HG03159 (cell line): ENCODE measurements around the gene BCL2A1.
"Not testable (repeated sequence)": the region's sequence is repeated elsewhere in the genome, so short reads cannot be mapped to it uniquely, and the experiment has no call there.

Experiments
- ATAC-seq: cut with Tn5 transposase; IDR thresholded peaks from one replicate; pipeline ENCODE4 v1.9.1; 2021; ENCODE audit warnings: mild to moderate bottlenecking, moderate library complexity; ENCODE audit not compliant: unreplicated experiment

The BCL2A1 gene

GRCh38 chr15:79970624-79971434 is at the start of gene BCL2A1:
BCL2A1 (minus strand) TSS chr15:79971196; CDS start chr15:79971119, 77 bp downstream.
- ATAC-seq, result peak; percentile 75

DNA sequence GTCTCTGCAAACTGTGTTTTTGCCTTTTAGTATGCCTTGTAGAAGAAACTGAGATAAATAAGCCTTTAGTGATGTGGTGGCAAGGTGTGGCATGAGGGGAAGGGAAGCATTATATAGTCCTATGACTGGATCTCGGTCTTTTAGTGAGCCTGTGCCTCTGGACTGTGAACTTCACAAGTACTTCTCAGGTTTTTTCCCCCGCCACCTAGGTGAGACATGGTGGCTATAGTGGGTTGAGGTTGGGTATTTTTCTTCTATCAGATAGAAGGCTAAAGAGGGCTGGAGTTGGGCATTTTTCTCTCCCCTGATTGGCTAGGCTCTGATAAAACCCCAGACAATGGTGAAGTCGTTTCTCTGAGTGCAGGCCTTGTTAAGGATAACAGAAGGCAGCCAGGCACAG is 49.7 kb upstream of the BCL2A1 start:
- no peak for ATAC-seq

DNA sequence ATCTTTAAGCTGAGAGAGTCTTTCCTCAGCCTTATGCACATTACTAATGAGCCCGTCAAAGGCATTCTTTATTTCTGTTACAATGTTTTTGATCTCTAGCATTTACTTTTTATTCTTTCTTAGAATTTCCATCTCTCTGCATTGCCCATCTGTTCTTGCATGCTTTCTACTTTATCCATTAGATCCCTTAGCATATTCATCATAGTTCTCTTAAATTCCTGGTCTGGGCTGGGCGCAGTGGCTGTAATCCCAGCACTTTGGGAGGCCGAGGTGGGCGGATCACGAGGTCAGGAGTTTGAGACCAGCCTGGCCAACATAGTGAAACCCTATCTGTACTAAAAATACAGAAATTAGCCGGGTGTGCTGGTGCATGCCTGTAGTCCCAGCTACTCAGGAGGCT is 49.2 kb upstream of the BCL2A1 start:
- not testable (repeated sequence) for ATAC-seq

GRCh38 chr15:80019168-80019745 is 48.3 kb upstream of the BCL2A1 start:
- no peak for ATAC-seq

- ATAC-seq, result not testable (repeated sequence)
These were observed 46.1 kb upstream of the BCL2A1 start for GRCh38 chr15:80017139-80017538.

GRCh38 chr15:80016506-80016905 is 45.5 kb upstream of the BCL2A1 start:
- ATAC-seq, result not testable (repeated sequence)

- no peak for ATAC-seq
These were observed 44.2 kb upstream of the BCL2A1 start for GRCh38 chr15:80015156-80015555.

DNA sequence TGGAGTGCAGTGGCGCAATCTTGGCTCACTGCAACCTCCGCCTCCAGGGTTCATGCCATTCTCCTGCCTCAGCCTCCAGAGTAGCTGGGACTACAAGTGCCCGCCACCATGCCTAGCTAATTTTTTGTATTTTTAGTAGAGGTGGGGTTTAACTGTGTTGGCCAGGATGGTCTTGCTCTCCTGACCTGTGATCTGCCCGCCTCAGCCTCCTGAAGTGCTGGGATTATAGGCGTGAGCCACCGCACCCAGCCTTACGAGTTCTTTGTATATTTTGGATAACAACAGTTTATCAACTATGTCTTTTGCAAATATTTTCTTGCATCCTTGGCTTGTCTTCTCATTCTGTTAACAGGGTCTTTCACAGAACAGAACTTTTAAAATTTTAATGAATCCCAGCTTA is 43.2 kb upstream of the BCL2A1 start:
- ATAC-seq, result not testable (repeated sequence)

GRCh38 chr15:80012060-80012726 is 41.2 kb upstream of the BCL2A1 start:
- no peak for ATAC-seq

DNA sequence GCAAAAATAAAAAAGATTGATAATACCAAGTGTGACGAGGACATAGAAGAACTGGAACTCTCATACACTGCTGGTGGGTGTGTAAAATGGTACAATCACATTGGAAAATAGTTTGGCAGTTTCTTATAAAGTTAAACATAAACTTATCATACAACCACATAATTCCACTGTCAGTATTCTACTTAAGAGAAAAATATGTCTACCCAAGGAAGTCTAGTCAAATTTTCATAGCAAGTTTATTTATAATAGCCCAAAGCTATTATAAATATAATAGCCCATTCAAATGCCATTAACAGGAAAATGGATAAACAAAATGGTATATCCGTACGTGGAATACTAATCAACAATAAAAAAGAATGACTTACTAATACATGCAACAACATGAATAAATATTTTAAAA is 40.6 kb upstream of the BCL2A1 start:
- ATAC-seq, result no peak

DNA sequence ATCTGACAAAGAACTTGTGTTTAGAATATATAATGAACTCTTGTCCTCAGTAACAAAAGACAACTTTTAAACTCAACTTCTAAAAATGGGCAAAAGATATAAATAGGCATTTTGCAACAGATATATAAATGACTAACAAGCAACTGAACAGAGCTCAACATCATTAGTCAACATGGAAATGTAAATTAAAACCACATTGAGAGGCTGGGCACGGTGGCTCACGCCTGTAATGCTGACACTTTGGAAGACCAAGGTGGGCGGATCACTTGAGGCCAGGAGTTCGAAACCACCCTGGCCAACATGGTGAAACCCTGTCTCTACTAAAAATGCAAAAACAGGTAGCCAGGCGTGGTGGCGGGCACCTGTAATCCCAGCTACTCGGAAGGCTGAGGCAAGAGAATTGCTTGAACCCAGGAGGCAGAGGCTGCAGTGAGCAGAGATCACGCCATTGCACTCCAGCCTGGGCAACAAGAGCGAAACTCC is 40.1 kb upstream of the BCL2A1 start:
- ATAC-seq, result peak; percentile 44

DNA sequence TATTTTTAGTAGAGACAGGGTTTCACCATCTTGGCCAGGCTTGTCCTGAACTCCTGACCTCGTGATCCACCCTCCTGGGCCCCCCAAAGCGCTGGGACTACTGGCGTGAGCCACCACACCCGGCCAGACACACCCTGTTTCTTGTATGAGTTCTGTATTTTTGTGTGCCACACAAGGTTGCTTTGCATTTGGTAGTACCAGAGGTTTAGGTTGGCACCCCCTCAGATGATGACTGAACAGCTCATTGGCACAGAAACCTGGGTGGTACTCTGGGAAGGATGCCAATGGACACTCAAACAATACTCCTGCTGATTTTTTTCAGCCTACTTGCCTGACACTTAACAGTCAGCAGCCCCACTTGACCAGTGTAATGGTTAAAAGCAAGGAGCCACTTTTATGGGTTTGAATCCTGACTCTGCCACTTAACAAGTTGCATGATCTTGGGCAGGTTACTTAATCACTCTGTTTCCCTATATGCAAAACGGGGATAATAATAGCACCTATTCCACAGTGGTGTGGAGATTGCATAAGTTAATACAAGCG is 39.2 kb upstream of the BCL2A1 start:
- ATAC-seq, result no peak

GRCh38 chr15:80007532-80007931 is 36.5 kb upstream of the BCL2A1 start:
- ATAC-seq, result no peak

- ATAC-seq, result no peak
These were observed 36.0 kb upstream of the BCL2A1 start for GRCh38 chr15:80006946-80007345.

GRCh38 chr15:80003934-80004472 is 33.0 kb upstream of the BCL2A1 start:
- no peak for ATAC-seq

- no peak for ATAC-seq
These were observed 32.2 kb upstream of the BCL2A1 start for GRCh38 chr15:80003171-80003570.

GRCh38 chr15:80002267-80002666 is 31.3 kb upstream of the BCL2A1 start:
- no peak for ATAC-seq

GRCh38 chr15:79994615-79995014 is 23.6 kb upstream of the BCL2A1 start:
- ATAC-seq, result no peak

DNA sequence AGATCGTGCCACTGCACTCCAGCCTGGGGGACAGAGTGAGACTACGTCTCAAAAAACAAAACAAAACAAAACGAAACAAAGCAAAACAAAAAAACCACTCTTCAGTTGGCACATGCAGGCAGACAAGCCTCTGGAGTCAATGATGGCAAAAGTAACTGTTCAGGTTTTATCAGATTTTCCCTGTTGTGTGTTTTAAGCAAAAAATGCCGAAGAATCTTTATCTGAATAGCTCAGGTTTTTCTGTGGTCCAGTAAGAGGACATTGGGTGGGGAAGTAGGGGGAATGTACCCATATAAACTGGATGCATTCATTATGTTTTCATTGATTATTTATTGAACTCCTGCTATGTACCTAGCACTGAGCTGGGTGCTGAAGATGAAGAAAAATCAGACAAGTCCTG is 20.8 kb upstream of the BCL2A1 start:
- ATAC-seq, result no peak

GRCh38 chr15:79990997-79991334 is 20.0 kb upstream of the BCL2A1 start:
- ATAC-seq, result no peak

- no peak for ATAC-seq
These were observed 19.4 kb upstream of the BCL2A1 start for GRCh38 chr15:79990280-79990996.
